Measurements from ENCODE around the gene ME3.

Gene ME3

DNA sequence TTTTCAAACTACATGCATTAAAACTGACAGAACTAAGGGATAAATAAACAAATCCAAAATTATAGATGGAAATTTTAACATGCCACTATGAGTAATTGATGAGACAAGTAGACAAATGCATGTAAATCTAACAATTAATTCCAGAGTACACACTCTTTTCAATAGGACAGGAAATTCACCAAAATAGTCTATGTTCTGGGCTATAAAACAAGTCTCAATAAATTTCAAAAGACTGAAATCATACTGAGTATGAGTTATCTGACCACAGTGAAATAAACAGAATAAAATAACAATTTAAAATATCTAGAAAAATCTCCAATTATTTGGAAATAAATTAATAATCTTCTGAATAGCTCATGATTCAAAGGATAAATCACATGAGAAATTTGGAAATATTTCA is 38.5 kb upstream of the ME3 start:
- TF ChIP-seq CREB1 (IDR thresholded peaks at IDR 0.05; ENCODE audit: low read depth) (no peak), EGR1 (IDR thresholded peaks at IDR 0.05) (no peak), TAF1 (IDR thresholded peaks at IDR 0.05; ENCODE audit: low read depth) (no peak), FOXM1 (IDR thresholded peaks at IDR 0.05; ENCODE audit: borderline replicate concordance, low read depth) (no peak), TCF12 (IDR thresholded peaks at IDR 0.05; ENCODE audit: low read depth) (no peak), EP300 (IDR thresholded peaks at IDR 0.05; ENCODE audit: borderline replicate concordance) (no peak), YY1 (IDR thresholded peaks at IDR 0.05; ENCODE audit: low read depth) (no peak)
- TF ChIP-seq, protein P1, sequence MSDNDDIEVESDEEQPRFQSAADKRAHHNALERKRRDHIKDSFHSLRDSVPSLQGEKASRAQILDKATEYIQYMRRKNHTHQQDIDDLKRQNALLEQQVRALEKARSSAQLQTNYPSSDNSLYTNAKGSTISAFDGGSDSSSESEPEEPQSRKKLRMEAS (IDR thresholded peaks at IDR 0.05): no peak
- TF ChIP-seq, protein P2, sequence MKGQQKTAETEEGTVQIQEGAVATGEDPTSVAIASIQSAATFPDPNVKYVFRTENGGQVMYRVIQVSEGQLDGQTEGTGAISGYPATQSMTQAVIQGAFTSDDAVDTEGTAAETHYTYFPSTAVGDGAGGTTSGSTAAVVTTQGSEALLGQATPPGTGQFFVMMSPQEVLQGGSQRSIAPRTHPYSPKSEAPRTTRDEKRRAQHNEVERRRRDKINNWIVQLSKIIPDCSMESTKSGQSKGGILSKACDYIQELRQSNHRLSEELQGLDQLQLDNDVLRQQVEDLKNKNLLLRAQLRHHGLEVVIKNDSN (IDR thresholded peaks at IDR 0.05): no peak

DNA sequence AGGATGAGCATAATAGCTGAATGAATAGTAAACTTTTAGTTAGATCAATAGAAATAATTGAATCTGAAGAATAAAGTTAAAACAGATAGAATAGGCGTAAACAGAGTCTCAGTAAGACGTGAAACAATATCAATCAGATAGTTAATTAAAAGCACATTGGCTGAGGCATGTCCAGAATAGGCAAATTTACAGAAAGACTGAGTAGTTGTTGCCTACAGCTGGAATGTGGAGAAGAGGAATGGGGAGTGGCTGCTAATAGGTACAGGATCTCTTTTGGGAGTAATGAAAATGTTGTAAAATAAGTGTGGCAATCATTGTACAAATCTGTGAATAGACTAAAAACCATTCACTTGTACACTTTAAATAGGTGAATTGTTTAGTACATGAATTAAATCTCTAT is 36.3 kb upstream of the ME3 start:
- TF ChIP-seq RAD21 (IDR thresholded peaks at IDR 0.05; ENCODE audit: low read depth) (no peak), ZBTB7A (IDR thresholded peaks at IDR 0.05; ENCODE audit: low read depth) (no peak), CEBPB (IDR thresholded peaks at IDR 0.05) (no peak), FOXM1 (IDR thresholded peaks at IDR 0.05; ENCODE audit: borderline replicate concordance, low read depth) (no peak), EGR1 (IDR thresholded peaks at IDR 0.05) (no peak), EP300 (IDR thresholded peaks at IDR 0.05; ENCODE audit: borderline replicate concordance) (no peak), YY1 (IDR thresholded peaks at IDR 0.05; ENCODE audit: low read depth) (no peak), TEAD4 (IDR thresholded peaks at IDR 0.05) (no peak; the same call in 1 of the 2 replicates), TCF12 (IDR thresholded peaks at IDR 0.05; ENCODE audit: low read depth) (no peak), NFIC (IDR thresholded peaks at IDR 0.05) (no peak)
- TF ChIP-seq, protein P3, sequence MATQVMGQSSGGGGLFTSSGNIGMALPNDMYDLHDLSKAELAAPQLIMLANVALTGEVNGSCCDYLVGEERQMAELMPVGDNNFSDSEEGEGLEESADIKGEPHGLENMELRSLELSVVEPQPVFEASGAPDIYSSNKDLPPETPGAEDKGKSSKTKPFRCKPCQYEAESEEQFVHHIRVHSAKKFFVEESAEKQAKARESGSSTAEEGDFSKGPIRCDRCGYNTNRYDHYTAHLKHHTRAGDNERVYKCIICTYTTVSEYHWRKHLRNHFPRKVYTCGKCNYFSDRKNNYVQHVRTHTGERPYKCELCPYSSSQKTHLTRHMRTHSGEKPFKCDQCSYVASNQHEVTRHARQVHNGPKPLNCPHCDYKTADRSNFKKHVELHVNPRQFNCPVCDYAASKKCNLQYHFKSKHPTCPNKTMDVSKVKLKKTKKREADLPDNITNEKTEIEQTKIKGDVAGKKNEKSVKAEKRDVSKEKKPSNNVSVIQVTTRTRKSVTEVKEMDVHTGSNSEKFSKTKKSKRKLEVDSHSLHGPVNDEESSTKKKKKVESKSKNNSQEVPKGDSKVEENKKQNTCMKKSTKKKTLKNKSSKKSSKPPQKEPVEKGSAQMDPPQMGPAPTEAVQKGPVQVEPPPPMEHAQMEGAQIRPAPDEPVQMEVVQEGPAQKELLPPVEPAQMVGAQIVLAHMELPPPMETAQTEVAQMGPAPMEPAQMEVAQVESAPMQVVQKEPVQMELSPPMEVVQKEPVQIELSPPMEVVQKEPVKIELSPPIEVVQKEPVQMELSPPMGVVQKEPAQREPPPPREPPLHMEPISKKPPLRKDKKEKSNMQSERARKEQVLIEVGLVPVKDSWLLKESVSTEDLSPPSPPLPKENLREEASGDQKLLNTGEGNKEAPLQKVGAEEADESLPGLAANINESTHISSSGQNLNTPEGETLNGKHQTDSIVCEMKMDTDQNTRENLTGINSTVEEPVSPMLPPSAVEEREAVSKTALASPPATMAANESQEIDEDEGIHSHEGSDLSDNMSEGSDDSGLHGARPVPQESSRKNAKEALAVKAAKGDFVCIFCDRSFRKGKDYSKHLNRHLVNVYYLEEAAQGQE (IDR thresholded peaks at IDR 0.05; ENCODE audit: low read depth): no peak
- TF ChIP-seq, protein P1 (IDR thresholded peaks at IDR 0.05): no peak
- TF ChIP-seq, protein P2 (IDR thresholded peaks at IDR 0.05): no peak

GRCh38 chr11:86706338-86707131 is 34.1 kb upstream of the ME3 start:
- TF ChIP-seq TEAD4 (IDR thresholded peaks at IDR 0.05): no peak
- TF ChIP-seq EGR1 (IDR thresholded peaks at IDR 0.05): no peak
- no peak for TF ChIP-seq ZBTB7A (IDR thresholded peaks at IDR 0.05; ENCODE audit: low read depth)
- TF ChIP-seq, protein P1 (IDR thresholded peaks at IDR 0.05): no peak
- TF ChIP-seq, protein P3 (IDR thresholded peaks at IDR 0.05; ENCODE audit: low read depth): no peak
- no peak for TF ChIP-seq CREB1 (IDR thresholded peaks at IDR 0.05; ENCODE audit: low read depth)
- no peak for TF ChIP-seq TAF1 (IDR thresholded peaks at IDR 0.05; ENCODE audit: low read depth)
- no peak for TF ChIP-seq FOXM1 (IDR thresholded peaks at IDR 0.05; ENCODE audit: borderline replicate concordance, low read depth)
- TF ChIP-seq, protein P2 (IDR thresholded peaks at IDR 0.05): no peak
- no peak for TF ChIP-seq TCF12 (IDR thresholded peaks at IDR 0.05; ENCODE audit: low read depth)

GRCh38 chr11:86704710-86705109 is 32.3 kb upstream of the ME3 start:
- no peak for TF ChIP-seq EP300 (IDR thresholded peaks at IDR 0.05; ENCODE audit: borderline replicate concordance)
- no peak for TF ChIP-seq CEBPB (IDR thresholded peaks at IDR 0.05)
- no peak for TF ChIP-seq YY1 (IDR thresholded peaks at IDR 0.05; ENCODE audit: low read depth)
- no peak for TF ChIP-seq CREB1 (IDR thresholded peaks at IDR 0.05; ENCODE audit: low read depth)
- TF ChIP-seq FOXM1 (IDR thresholded peaks at IDR 0.05; ENCODE audit: borderline replicate concordance, low read depth): no peak
- no peak for TF ChIP-seq EGR1 (IDR thresholded peaks at IDR 0.05)
- no peak for TF ChIP-seq NFIC (IDR thresholded peaks at IDR 0.05)
- TF ChIP-seq, protein P3 (IDR thresholded peaks at IDR 0.05; ENCODE audit: low read depth): no peak
- TF ChIP-seq TCF12 (IDR thresholded peaks at IDR 0.05; ENCODE audit: low read depth): no peak
- no peak for TF ChIP-seq RAD21 (IDR thresholded peaks at IDR 0.05; ENCODE audit: low read depth)
- TF ChIP-seq, protein P2 (IDR thresholded peaks at IDR 0.05): no peak
- TF ChIP-seq TAF1 (IDR thresholded peaks at IDR 0.05; ENCODE audit: low read depth): no peak
- TF ChIP-seq ZBTB7A (IDR thresholded peaks at IDR 0.05; ENCODE audit: low read depth): no peak
- TF ChIP-seq TEAD4 (IDR thresholded peaks at IDR 0.05): no peak
- TF ChIP-seq, protein P1 (IDR thresholded peaks at IDR 0.05): no peak

Measured in Ishikawa (cell line).